Nephron progenitor cell (in vitro differentiated cells): ENCODE measurements around the gene NUP62.
A peak's percentile ranks its signal among the peaks of the same experiment; 100 is the strongest.

Experiments
- DNase-seq: peaks from one replicate; pipeline ENCODE4 v3.0.0; 2021
- H3K27ac Mint-ChIP-seq: 2 replicates; pipeline ENCODE4 v1.8.0; 2021; ENCODE audit warnings: mild to moderate bottlenecking, moderate library complexity, mixed read lengths
- H3K27me3 Mint-ChIP-seq: 2 replicates; pipeline ENCODE4 v1.8.0; 2021; ENCODE audit warnings: mild to moderate bottlenecking, low read depth, mixed read lengths; ENCODE audit not compliant: poor library complexity
- H3K36me3 Mint-ChIP-seq: 2 replicates; pipeline ENCODE4 v1.8.0; 2021; ENCODE audit warnings: low read depth, mixed read lengths
- H3K4me1 Mint-ChIP-seq: 2 replicates; pipeline ENCODE4 v1.8.0; 2021; ENCODE audit warnings: mixed read lengths
- H3K4me3 Mint-ChIP-seq: 2 replicates; pipeline ENCODE4 v1.8.0; 2021; ENCODE audit warnings: mild to moderate bottlenecking, moderate library complexity, mixed read lengths
- H3K9me3 Mint-ChIP-seq: 2 replicates; pipeline ENCODE4 v1.8.0; 2021; ENCODE audit warnings: mild to moderate bottlenecking, moderate library complexity, mixed read lengths
- CTCF ChIP-seq: fragments of 200-600 bp; sonication (generic); IDR thresholded peaks from 2 replicates; pipeline ENCODE4 v1.5.0; 2021; ENCODE audit warnings: antibody characterized with exemption

Gene NUP62

GRCh38 chr19:49916839-49917733 lies 12.2 kb downstream of the NUP62 start:
- no peak for DNase-seq
- peak; percentile 16 for TF ChIP-seq CTCF
- peaks cover 87% of the 10 kb centered on the region for H3K36me3 Mint-ChIP-seq
- H3K9me3 Mint-ChIP-seq: peaks cover 11% of the 10 kb centered on the region
- no peaks in the 10 kb centered on the region for H3K27me3 Mint-ChIP-seq
- H3K4me3 Mint-ChIP-seq: no peak overlapping the region
- H3K27ac Mint-ChIP-seq: peak overlapping the region; percentile 96
- H3K4me1 Mint-ChIP-seq: peaks cover 30% of the 10 kb centered on the region

DNA sequence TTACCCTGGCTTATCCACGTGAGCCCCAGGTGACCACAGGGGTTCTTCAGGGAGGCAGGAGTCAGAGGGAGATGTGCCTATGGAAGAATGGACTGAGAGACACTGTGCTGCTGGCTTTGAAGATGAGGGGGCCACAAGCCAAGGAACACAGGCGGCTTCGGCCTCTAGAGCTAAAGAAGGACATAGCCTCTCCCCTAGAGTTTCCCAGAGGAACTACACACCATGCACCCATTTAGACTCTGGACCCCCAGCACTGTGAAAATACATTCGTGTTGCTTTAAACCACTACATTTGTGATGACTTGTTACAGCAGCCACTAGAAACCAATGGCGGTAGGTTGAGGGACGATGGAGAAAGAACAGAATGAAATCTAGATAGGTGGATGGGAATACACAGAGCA lies 14.0 kb downstream of the NUP62 start:
- Mint-ChIP-seq H3K27me3 (no peaks in the 10 kb centered on the region), H3K4me1 (peaks cover 34% of the 10 kb centered on the region)

GRCh38 chr19:49913720-49914119 lies 15.6 kb downstream of the NUP62 start:
- no peak for TF ChIP-seq CTCF
- H3K27me3 Mint-ChIP-seq: no peaks in the 10 kb centered on the region
- H3K27ac Mint-ChIP-seq: peak overlapping the region; percentile 94

More for the DNA sequence above, 14.0 kb downstream of the NUP62 start:
- no peak for TF ChIP-seq CTCF
- Mint-ChIP-seq H3K9me3 (peaks cover 11% of the 10 kb centered on the region), H3K4me3 (no peak overlapping the region), H3K27ac (no peak overlapping the region), H3K36me3 (peaks cover 79% of the 10 kb centered on the region)
- no peak for DNase-seq

GRCh38 chr19:49912965-49913685 lies 16.2 kb downstream of the NUP62 start:
- Mint-ChIP-seq H3K4me1 (peaks cover 30% of the 10 kb centered on the region), H3K27me3 (no peaks in the 10 kb centered on the region), H3K9me3 (peaks cover 11% of the 10 kb centered on the region), H3K4me3 (no peak overlapping the region), H3K36me3 (peaks cover 78% of the 10 kb centered on the region), H3K27ac (peak overlapping the region; percentile 94)
- TF ChIP-seq CTCF: no peak
- DNase-seq: no peak

More at GRCh38 chr19:49913720-49914119, 15.6 kb downstream of the NUP62 start:
- H3K4me1 Mint-ChIP-seq: peaks cover 30% of the 10 kb centered on the region
- no peak for DNase-seq
- peaks cover 11% of the 10 kb centered on the region for H3K9me3 Mint-ChIP-seq
- no peak overlapping the region for H3K4me3 Mint-ChIP-seq
- peaks cover 78% of the 10 kb centered on the region for H3K36me3 Mint-ChIP-seq

- Mint-ChIP-seq H3K27me3 (no peaks in the 10 kb centered on the region), H3K27ac (peak overlapping the region; percentile 71), H3K36me3 (peaks cover 78% of the 10 kb centered on the region), H3K9me3 (peaks cover 8% of the 10 kb centered on the region), H3K4me3 (no peak overlapping the region), H3K4me1 (peaks cover 21% of the 10 kb centered on the region)
- DNase-seq: no peak
- TF ChIP-seq CTCF: no peak
These were observed 17.7 kb downstream of the NUP62 start for GRCh38 chr19:49911381-49912145.
